Stomach (tissue), 4 donors: ENCODE results near the gene LAMTOR1.

ENCODE experiments used
- EP300 ChIP-seq: sonication (generic); formaldehyde crosslinking; IDR thresholded peaks from one replicate; pipeline ENCODE4 v1.6.1; 2017; ENCODE audit warnings: antibody characterized with exemption
- POLR2A ChIP-seq, 4 donors: fragments of 450-650 bp; IDR thresholded peaks; one replicate each; pipeline ENCODE4 v1.6.1; 2016; ENCODE audit warnings: antibody characterized with exemption in 4 of 4, control low read depth in 2 of 4, mild to moderate bottlenecking in 1 of 4, moderate library complexity in 1 of 4
- POLR2AphosphoS5 ChIP-seq, 3 donors: sonication (generic); formaldehyde crosslinking; IDR thresholded peaks; one replicate each; pipeline ENCODE4 v1.6.1; 2016; ENCODE audit warnings: antibody characterized with exemption in 3 of 3
- TF ChIP-seq, protein P1 (sequence below), 7 experiments: fragments of 450-650 bp in 4 of 7; fragments of 200-600 bp in 3 of 7; sonication (generic) in 3 of 7; IDR thresholded peaks; one replicate each; pipeline ENCODE4 v1.5.1; 2016 to 2019; ENCODE audit warnings: antibody characterized with exemption in 7 of 7, control low read depth in 2 of 7, mild to moderate bottlenecking in 1 of 7

DNA sequence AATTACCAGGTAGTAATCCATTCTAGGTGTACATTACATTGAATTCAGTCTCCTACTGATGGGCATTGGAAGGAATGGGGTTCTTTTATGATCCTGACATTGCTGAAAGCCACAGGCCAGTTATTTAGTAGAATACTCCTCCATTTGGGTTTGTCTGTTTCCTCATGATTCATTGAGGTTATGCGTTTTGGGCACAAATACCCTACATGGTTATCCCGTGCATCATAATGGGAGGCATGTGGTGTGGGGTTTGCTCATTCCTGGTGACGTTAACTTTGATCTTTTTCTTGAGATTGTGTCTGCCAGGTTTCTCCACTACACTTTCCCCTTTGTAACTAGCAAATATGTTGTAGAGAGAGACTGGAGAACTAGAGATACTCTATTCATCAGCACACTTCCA is 38.0 kb upstream of the LAMTOR1 start:
- TF ChIP-seq EP300 (no peak), POLR2A (IDR thresholded peaks at IDR 0.05) (no peak), POLR2AphosphoS5 (IDR thresholded peaks at IDR 0.05) (no peak)
- TF ChIP-seq, protein P1, sequence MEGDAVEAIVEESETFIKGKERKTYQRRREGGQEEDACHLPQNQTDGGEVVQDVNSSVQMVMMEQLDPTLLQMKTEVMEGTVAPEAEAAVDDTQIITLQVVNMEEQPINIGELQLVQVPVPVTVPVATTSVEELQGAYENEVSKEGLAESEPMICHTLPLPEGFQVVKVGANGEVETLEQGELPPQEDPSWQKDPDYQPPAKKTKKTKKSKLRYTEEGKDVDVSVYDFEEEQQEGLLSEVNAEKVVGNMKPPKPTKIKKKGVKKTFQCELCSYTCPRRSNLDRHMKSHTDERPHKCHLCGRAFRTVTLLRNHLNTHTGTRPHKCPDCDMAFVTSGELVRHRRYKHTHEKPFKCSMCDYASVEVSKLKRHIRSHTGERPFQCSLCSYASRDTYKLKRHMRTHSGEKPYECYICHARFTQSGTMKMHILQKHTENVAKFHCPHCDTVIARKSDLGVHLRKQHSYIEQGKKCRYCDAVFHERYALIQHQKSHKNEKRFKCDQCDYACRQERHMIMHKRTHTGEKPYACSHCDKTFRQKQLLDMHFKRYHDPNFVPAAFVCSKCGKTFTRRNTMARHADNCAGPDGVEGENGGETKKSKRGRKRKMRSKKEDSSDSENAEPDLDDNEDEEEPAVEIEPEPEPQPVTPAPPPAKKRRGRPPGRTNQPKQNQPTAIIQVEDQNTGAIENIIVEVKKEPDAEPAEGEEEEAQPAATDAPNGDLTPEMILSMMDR (IDR thresholded peaks at IDR 0.05) = no peak
